Kidney tubule cell (primary cell): ENCODE results near the gene CALCB.

Experiments used
- DNase-seq: peaks from one replicate; pipeline ENCODE4 v3.0.0-alpha.2; 2018; ENCODE audit warnings: low spot score

The CALCB gene

DNA sequence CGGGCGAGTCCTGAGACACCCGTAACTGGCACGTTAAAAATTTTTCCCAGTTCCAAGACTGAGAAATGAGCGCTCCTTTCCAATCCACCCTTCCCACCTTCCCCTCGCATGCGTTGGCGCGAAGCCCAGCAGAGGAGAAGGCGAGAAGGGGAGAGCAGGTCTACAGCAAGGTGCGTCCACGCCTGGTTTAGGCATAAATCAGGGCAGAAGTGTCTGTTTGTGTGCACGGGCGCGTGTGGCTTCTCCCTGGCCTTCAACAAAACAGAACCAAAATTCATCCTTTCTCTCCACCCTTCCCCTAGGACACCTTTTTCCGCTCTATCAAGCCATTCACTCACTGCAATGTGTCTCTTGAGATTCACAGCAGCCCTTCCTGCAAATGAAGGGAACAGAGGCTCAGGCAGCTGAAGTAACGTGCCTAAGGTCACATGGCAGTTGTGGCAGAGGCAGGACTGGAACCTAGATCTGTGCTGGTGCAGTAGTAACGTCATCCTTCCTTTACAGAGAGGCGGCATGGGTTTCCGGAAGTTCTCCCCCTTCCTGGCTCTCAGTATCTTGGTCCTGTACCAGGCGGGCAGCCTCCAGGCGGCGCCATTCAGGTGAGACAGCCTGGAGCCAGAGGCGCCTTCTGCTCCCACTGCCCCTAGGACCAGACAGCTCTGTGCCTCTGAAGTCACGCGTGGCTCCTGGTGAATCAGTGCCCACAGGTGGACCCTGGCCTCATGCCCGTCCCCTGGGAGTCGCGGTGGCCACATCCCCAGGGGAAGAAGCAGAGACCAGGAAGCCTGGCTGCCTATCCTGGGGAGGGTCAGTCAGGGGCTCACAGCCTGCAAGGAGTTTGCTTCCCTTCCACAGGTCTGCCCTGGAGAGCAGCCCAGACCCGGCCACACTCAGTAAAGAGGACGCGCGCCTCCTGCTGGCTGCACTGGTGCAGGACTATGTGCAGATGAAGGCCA is 1.1 kb downstream of the CALCB start:
- DNase-seq, result peak; percentile 94

DNA sequence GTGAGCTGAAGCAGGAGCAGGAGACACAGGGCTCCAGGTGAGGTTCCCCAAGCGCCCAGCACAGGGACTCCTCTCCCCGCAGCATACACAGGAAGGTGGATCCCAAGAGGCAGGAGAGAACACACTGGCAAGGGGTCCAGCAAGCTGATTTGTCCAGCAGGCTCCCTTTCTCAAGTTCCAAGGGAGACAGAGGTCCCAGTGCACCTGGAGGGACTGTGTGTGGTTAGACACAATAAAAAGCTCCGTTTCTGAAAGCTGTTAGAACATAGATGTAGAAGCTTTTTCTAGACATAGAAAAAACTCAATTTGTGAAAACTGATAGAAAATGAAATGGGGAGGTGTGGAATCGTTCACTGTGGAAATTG is 1.8 kb downstream of the CALCB start:
- DNase-seq, result no peak

DNA sequence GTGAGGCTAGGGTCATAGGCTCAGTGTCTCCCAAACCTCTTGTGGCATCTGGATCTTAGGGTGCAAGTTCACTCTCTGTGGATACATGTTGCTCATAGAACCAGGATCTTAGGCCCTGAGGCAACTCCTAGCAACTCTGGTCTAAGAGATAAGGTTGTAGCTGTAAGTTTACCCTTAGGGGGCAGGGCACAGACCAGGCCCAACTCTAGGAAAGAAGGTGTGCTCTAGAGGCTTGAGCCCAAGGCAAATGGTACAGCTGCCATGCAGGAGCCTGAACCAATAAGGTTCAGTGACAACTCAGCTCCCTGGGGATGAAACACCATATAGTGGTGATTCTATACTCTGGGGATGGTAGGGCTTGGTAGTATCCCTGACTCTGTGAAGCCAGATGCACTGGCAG is 17.8 kb downstream of the CALCB start:
- DNase-seq, result no peak

DNA sequence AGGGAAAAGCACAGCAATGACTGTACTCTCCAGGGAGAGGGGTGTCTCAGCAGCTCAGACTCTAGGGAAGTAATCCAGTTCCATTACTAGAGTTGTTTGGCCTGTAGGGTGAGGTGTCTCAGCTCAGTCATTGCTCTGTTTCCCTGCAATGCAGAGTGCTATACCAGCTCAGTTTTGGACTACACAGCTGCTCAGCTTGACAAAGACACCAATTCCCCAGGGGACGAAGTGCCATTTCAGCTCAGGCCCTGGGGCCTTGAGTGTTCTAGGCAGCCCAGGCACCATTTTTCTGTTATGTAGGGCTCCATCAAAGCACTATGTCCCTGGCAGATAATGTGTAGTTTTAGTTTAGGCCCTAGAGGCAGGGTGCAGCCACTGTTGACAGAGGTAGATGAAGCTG is 18.2 kb downstream of the CALCB start:
- DNase-seq, result no peak

DNA sequence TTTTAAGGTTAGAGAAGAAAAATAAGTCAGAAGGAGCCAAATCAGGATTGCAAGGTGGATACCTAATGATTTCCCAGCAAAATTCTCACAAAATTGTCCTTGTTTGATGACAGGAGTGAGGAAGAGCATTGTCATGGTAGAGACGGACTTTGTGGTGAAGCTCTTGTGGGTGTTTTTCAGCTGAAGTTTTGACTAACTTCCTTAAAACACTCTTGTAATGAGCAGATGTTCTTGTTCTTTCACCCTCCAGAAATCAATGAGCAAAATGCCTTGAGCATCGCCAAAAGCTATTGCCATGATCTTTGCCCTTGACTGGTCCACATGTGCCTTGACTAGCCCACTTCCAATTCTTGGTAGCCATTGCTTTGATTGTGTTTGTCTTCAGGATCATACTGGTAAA is 20.0 kb downstream of the CALCB start:
- no peak for DNase-seq

DNA sequence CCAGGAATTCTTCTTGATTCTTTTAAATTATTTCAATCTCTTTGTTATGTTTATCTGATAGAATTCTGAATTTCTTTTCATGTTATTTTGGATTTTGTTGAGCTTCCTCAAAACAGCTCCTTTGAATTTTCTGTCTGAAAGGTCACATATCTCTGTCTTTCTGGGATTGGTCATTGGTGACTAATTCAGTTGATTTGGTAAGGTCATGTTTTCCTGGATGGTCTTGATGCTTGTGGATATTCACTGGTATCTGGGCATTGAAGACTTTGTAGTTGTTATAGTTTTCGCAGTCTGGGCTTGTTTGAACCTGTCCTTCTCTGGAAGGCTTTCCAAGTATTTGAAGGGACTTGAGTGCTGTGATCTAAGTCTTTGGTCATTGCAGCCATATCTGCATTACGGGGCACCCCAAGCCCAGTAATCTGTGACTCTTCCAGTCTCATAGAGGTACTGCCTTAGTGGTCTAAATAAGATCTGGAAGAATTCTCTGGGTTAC is 22.4 kb downstream of the CALCB start:
- peak; percentile 32 for DNase-seq

DNA sequence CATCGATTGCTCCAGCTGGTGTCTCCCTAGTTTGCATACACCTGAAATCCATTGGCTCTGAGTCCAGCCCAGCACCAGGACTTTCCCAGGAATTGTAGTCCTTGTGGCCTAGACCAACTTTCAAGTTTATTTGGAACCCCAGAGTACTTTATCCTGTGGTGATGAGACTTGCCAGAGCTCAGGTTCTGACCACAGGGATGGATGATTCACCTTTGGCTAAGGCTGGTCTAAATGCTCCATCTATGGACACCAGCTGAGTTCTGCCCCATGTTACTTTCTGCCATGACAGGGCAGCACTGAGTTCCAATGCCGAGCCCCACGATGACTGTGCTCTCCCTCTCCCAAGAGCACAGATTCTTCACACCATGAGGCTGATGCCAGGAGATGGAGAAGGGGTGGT is 24.0 kb downstream of the CALCB start:
- DNase-seq, result peak; percentile 27

DNA sequence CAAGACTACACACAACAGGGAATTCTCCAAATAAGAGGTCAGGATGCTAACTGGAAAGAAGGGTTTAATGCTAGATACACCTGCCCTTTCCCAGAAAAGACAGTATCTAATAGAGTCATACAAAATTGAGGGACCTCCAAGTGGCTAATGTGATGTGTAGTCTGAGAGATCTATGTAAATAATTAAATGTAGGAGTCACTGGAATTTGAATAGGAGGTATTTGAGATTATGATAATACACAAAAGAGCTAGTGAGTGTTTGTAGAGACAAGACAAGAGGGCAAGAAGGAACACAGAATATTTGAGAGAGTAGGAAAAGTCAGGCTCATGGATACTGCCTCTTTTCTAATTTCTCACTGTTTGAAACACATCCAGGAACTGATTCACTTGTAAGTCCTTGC is 25.9 kb downstream of the CALCB start:
- DNase-seq, result no peak

DNA sequence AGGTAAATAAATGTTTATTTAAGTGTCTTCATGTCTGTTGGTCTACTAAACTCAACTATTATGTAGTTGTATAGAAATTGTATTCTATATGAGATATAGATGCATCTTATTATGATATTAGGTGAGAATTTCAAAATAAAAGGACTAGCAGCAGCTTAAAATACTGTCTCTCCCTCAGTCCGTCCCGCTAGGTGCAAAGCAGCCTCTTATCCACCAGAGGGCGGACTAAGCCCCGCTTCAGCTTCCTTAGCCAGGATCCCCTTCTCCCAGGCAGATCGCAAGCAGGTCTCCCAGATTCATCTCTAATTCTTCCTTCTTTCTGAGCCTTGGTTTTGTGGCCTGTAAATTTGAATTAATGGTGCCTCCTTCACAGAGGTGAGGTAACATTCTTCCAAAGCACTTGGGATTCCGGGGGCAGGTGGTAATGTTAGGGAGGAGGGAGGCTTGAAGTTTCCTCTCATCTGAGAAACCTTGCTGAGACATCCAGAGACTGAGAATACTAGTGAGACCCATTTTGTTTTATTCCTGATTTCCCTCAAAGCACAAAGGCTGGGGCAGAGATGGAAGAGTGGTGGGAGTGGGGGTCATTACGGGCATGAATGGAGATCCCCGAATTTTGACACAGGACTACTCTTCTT is 27.8 kb downstream of the CALCB start:
- peak; percentile 75 for DNase-seq

DNA sequence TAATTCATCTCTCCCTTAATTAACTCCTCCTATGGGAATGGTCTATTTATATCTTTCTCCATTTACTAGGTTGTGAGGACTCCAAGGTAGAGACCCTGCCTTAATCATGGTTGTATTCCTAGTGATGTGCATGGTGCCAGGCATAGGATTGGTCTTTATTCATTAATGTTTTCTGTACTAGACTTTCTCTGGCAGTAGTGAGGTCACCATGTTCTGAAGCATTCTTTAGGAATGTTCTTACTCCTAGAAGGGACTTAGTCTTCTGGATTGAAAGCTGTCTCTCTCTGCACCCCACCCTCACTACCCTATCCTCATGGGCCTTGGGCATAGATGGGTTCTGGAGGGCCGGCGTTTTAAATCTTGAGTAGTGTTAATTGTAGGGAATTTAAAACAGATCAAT is 30.8 kb downstream of the CALCB start:
- DNase-seq, result peak; percentile 49

DNA sequence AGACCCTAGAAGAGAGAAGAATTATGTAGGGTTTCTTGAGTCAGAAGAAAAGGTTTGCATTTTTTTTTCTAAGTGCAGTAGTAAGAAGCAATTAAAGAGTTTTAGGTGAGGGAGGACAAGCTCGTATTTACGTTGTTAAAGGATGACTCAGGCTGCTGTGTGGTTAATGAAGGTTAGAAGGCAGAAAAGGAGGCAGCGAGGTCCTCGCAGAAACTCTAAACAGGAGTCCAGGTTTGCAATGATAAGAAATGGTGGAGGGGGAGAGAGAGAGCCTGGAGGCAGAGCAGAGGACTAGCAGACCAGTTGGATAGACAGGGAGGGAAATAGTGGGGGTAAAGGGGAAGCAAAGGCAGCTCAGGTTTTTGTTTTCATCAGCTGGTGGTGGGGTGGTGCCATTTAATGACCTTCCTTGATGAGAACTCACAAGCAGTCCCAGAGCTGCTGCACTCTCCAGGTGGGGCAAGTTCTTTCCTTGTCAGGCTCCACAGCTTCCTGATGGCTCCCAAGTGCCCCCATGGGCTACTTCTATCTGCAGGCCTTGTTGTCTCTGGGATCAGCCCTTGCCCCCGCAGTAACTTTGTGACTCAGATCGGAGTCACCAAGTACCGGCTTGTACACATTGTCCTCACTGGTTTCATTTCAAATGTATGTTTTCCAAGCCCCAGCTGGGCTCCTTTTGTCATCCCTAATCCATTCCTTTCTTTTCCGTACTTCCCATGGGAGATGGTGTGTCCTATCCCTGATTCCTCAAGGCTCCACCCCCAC is 33.0 kb downstream of the CALCB start:
- peak; percentile 77 for DNase-seq

DNA sequence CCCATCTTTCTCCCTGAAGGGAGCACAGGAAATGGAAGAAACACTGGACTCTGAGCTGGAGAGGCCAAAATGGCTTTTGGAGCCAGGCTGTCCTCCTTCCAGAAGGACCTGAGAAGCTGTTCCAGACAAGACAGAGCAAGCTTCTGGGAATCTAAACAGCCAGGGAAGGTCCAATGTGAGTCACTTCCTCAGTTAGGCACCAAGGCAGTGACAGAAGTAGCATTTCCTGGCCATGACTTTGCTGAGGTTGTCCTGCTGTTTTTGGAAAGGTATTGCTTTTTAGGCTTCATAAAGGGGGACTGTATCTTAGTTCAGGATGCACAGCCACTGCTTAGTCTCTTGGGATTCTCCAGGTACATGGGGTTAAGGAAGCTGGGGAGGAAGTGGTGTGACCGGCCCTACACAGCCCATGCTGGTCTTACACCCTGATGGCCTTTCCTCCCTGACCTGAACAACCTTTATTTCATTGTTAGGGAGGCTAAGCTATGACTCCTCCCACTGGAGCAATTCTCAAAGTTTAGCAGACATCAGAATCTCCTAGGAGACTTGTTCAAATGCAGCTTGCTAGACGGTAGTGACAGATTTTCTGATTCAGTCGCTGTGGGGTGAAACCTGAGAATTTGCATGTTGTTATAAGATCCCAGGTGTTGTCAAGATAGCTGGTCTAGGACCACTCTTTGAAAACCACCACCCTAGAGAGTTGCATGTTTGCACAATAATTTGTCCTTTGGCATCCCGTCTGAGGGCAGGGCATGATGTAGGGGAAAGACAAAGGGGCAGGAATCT is 34.5 kb downstream of the CALCB start:
- DNase-seq, result peak; percentile 58

DNA sequence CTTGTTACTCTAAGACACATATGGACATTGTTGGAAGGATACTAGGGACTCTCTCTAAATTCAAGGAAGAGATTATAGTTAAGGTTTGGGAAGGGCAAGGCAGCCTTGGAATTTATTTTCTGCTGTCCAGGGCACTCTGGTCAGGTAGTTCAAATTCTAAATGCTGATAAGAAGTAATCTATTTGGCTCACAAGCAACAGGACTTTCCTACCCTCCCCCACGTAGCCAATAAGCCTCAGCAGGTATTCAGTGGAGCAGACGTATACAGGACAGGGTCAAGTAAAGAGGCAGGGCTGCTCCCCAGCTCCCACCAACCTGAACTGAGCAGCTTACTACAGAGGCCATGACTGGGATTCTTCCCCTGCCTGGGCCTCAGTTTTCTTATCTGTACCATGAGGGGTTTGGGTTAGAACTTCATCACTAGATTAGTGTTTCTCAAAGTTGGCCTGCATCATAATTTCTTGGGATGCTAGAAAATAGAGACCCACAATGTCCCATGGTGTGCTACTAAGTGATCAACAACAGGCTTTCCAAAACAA is 35.3 kb downstream of the CALCB start:
- no peak for DNase-seq

DNA sequence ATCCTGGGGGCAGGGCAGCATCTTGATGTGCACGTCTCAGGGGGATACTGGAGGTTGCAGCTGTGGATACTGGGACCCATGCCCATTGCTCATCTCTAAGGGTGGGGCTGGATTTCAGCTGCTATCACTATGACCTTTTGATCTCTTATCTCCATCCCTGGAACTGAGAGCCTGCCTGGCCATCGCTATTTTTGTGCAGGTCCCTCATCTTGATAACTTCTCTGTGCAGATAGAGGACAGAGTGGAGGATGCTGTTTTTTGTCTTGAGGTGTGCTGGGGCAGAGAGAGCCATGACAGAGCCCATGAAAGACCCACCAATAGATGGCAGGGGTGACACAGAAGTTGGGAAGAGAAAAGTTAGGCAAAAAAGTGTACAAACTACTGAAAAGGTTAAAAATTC is 36.2 kb downstream of the CALCB start:
- DNase-seq, result no peak

DNA sequence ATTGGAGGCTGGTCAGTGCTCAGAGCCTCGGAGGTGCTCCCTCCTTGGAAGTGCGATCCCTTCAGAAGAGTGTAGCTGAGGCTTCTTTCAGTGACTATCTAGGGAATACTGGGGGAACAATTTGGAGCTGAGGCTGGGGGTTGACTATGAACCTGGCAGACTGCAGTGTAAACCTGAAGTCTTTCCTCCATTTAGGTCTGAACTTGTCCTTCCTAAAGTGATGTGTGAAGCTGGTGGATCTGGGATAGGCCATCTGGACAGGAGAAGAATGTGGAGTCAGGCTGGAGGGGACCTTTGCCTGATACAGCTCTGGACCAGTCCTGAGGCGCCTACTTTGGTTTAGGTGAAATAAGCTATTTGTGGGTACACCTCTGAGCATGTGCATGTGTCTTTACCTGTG is 37.8 kb downstream of the CALCB start:
- DNase-seq, result no peak

DNA sequence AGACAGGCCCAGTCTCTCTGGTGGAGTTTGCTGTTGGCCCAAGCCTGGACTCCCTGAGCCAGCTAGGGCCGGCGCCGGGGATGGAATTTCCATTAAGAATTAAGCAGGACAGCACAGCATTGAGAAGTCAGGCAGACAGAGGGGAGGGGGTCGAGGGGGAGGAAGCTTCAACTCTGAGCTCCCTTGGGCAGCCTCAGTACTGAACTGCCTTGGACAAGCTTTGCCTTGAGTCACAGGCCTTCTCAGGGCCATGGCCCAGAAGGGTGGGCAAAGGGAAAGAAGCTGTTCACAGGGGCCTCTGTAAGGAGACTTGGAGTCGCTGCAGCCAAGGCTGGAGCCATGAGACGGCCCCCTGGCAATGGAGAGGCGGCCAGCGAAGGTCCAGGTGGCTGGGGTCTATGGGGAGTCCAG is 38.7 kb downstream of the CALCB start:
- no peak for DNase-seq

DNA sequence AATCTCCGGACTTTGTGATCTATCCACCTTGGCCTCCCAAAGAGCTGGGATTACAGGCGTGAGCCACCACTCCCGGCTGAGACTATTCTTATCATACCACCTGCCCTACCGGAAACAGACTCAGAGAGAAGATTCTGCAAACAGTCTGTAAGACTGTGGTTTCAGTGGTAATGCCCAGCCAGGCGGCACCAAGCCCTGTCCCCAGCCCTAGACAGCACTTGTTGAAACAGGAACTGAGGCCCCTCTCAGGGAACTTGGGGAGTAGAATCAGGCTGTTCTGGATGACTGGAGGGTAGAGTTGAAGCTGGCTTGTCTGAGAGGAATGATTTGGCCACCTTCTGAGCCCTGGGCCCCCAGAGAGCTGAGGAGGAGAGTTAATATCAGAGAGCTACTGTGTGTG is 40.0 kb downstream of the CALCB start:
- peak; percentile 58 for DNase-seq

DNA sequence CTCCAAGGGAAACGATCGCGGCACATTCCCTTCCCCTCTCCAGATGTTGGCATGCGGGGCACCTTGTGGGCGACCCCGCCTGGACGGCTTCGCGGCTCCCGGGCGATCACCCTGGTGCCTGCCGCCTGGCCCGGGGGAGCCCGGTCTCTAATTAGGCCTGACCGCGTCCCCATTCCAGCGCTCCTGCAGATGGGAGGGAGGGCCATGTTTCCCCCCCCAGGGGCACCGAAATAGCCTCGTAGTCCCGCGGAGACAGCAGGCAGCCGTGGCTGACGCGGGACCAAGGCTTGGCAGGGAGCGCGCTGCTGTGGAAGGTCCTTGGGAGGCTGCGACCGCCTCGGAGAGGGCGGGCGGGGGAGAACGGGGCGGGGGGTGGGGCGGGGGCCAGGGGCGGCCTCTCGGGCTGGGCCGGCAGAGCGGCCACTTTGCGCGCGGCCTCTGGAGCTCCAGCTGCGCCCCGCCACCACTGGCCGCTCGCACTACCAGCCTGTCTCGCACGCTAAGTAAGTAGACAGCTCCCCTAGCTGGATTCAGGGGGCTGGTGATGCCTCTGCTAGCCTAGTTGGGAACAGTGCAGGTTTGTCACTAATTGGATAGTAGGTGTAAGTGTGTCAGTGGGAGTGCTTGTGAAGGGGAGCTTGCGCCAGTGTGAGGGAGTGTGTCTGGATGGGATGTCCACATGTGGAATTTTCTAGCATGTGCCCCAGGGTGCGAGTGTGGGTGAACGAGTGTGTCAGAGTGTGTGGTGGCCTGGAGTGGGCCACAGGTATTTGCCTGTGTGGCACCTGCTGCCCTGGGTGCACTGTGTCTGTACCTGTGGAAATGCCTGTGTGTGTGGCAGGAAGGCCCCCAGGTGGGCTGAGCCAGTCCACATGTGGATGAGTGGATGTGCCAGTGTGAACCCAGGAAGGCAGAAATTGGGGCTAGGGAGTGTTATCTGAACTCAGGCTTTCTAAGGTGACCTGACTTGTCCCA is 41.4 kb downstream of the CALCB start, which contains the start of gene INSC:
Gene INSC, plus strand, starts transcription at position 423 of the 975 bp plus-strand sequence. CDS start 34,252 bp downstream, outside the sequence.
- peak; percentile 12 for DNase-seq

DNA sequence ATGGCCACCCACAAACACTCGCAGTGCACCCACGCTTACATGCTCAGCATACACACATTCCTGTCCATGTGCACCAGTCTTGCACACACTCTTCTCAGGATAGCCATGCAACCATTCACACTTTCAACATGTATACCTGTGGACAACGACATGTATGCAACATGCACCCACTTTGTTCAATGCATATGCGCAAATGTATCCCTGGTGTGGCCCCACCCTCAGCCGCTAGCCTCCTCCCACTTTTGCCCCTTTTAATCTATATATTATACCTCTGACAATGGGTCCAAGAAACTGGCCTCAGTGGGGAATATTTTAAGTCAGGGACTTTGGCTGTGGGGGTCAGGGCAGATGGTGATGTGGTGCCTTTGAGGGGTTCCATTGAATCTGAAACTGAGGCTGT is 42.3 kb downstream of the CALCB start:
- DNase-seq, result no peak

DNA sequence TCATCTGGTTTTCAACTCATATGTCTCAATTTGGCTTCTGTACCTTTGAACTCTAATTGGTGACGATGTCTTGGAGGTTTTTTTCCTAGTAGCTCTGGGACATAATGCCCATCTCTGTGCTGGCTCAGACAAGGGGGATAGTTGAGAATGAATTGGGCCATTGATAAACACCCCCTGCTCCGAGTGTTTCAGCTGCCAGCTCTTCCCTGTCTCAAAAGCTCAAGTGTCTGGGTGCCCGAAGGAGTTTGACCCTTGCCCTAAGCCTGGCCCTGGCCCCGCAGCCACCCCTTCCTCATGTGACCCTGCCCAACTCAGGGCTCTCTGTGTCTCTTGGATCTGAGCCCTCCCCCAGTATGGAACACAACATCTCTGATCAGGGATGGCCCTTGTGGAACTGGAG is 44.4 kb downstream of the CALCB start:
- no peak for DNase-seq
